Peyer's patch (tissue), 4 donors: ENCODE measurements around the gene BZW2. TPM values are rescaled to one million over a fixed set of nuclear protein-coding genes. Genes with fewer than 3 reads are reported as not detected.

Experiments used
- DNase-seq, 3 donors: peaks; one replicate each; pipeline ENCODE4 v3.0.0-alpha.2; 2017 to 2019
- H3K27ac ChIP-seq, 4 donors: fragments of 200-600 bp; sonication (generic); one replicate each; pipeline ENCODE4 v1.5.1; 2016 to 2019
- H3K27me3 ChIP-seq, 2 donors: fragments of 200-600 bp; sonication (generic); one replicate each; pipeline ENCODE4 v1.5.1; 2019
- H3K36me3 ChIP-seq, 3 donors: fragments of 200-600 bp; sonication (generic); one replicate each; pipeline ENCODE4 v1.5.1; 2016 to 2019
- H3K4me1 ChIP-seq, 4 donors: fragments of 200-600 bp; sonication (generic); one replicate each; pipeline ENCODE4 v1.5.1; 2016 to 2019
- H3K4me3 ChIP-seq, 4 donors: fragments of 200-600 bp; sonication (generic); 1 replicate in 3 of 4; 2 replicates in 1 of 4; pipeline ENCODE4 v1.5.1; 2016 to 2019; ENCODE audit warnings: mild to moderate bottlenecking in 1 of 4
- H3K9me3 ChIP-seq, 4 donors: fragments of 200-600 bp; sonication (generic); one replicate each; pipeline ENCODE4 v1.5.1; 2016 to 2019; ENCODE audit warnings: mild to moderate bottlenecking in 1 of 4
- POLR2A ChIP-seq, 2 donors: fragments of 450-650 bp; IDR thresholded peaks; one replicate each; pipeline ENCODE4 v1.5.1; 2017; ENCODE audit warnings: antibody characterized with exemption in 2 of 2, mild to moderate bottlenecking in 2 of 2, moderate library complexity in 2 of 2
- total RNA-seq, 4 donors: library from RNA; depleted of rRNA; stranded (reverse); fragments of >200 nt; gene quantifications; one replicate each; pipeline ENCODE4 v1.1.0, GENCODE V29; 2016
- TF ChIP-seq, protein P1 (sequence below), 6 experiments: fragments of 450-650 bp in 4 of 6; fragments of 200-600 bp in 2 of 6; sonication (generic) in 1 of 6; IDR thresholded peaks; one replicate each; pipeline ENCODE4 v1.5.1; 2017 to 2019; ENCODE audit warnings: antibody characterized with exemption in 6 of 6, mild to moderate bottlenecking in 3 of 6, moderate library complexity in 1 of 6

The BZW2 gene
- total RNA-seq, 4 donors from 2014 or later = 34.4 to 54.0 (median 42.9) TPM

DNA sequence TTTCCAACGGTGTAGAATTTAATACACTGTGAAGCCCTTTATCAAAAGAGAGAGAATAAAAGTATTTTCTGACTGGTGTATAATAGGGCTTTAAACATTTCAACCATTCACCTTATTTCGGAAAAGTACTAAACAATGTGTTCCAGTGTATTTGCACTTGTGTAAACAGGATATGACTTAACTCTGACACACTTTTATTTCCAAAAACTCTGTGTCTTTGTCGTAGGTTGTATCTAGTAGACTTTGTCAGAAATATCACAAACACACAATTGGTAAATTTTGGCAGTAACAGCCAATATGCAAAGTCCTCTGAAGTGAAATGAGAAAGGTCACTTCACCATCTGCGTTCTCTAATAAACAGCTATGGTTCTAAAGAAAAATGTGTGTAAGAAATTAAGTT lies 97.3 kb downstream of the BZW2 start:
- no peak for DNase-seq
- no peak overlapping the region for H3K27ac ChIP-seq
- H3K4me3 ChIP-seq = no peak overlapping the region
- no peaks in the 10 kb centered on the region for H3K36me3 ChIP-seq
- peaks cover 0 to 3% (median 0%) of the 10 kb centered on the region in 4 donors for H3K4me1 ChIP-seq
- H3K9me3 ChIP-seq = no peaks in the 10 kb centered on the region
- H3K27me3 ChIP-seq = no peaks in the 10 kb centered on the region
- TF ChIP-seq, protein P1, sequence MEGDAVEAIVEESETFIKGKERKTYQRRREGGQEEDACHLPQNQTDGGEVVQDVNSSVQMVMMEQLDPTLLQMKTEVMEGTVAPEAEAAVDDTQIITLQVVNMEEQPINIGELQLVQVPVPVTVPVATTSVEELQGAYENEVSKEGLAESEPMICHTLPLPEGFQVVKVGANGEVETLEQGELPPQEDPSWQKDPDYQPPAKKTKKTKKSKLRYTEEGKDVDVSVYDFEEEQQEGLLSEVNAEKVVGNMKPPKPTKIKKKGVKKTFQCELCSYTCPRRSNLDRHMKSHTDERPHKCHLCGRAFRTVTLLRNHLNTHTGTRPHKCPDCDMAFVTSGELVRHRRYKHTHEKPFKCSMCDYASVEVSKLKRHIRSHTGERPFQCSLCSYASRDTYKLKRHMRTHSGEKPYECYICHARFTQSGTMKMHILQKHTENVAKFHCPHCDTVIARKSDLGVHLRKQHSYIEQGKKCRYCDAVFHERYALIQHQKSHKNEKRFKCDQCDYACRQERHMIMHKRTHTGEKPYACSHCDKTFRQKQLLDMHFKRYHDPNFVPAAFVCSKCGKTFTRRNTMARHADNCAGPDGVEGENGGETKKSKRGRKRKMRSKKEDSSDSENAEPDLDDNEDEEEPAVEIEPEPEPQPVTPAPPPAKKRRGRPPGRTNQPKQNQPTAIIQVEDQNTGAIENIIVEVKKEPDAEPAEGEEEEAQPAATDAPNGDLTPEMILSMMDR (IDR thresholded peaks at IDR 0.05) = no peak
- TF ChIP-seq POLR2A (IDR thresholded peaks at IDR 0.05) = no peak

DNA sequence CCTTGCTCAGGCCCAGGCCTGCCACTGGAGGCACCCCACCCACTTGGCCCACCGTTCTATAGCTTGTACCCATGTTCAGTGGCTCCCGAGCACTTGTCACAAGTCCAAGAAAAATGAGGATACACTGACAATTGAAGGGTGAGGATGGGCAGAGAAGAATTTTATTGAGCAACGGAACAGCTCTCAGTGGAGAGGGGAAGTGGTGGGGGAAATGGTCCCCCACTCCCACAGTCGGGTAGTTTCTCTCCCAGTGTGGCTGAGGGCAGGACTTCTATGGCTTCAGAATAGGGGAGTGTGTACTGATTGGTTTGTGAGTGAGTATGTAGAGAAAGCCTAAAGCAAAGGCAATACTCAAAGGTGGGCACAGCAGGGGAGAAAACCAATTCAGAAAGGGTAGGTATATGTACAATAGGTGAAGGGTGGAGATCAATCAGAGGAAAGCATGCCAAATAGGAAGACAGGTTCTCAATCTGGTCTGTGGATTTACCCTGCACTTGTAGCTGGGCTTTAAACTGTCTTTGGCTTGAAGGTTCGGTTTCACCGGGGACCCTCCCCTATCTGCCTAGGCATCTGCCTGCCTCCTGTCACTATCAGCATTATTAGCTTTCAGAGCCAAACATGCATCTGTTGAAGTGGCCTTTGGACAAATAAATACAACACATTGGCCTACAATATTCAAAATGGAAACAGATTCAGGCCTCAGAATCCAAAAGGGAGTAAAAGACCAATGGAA lies 98.7 kb downstream of the BZW2 start:
- no peaks in the 10 kb centered on the region for H3K36me3 ChIP-seq
- no peak overlapping the region for H3K4me3 ChIP-seq
- H3K27ac ChIP-seq = no peak overlapping the region
- no peak for DNase-seq
- H3K9me3 ChIP-seq = no peaks in the 10 kb centered on the region
- H3K4me1 ChIP-seq = peaks cover 0 to 3% (median 0%) of the 10 kb centered on the region in 4 donors
- TF ChIP-seq POLR2A (IDR thresholded peaks at IDR 0.05) = no peak
- TF ChIP-seq, protein P1 (IDR thresholded peaks at IDR 0.05) = no peak
- no peaks in the 10 kb centered on the region for H3K27me3 ChIP-seq

DNA sequence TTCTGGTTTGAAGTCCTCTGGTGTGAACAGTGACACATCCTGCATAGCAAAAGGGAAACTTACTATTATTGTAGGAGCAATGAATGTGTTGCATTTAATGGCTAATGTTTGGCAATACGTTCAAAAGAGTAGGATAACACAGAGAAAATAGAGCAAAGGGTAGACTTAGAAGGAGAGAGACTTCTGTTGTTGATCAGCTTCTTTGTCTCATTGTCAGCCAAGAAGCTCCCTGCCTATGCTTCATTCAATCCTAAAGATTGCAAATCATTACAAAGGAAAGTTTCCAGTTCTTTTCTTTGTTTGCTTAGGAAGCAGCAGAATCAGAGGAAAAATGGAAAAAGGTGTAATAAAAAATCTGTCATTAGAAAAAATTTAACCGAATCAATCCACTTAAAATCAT lies 99.7 kb downstream of the BZW2 start:
- Histone ChIP-seq H3K27ac (no peak overlapping the region), H3K4me3 (no peak overlapping the region), H3K9me3 (no peaks in the 10 kb centered on the region), H3K36me3 (no peaks in the 10 kb centered on the region), H3K4me1 (peaks cover 0 to 3% (median 0%) of the 10 kb centered on the region in 4 donors), H3K27me3 (no peaks in the 10 kb centered on the region)
- TF ChIP-seq, protein P1 (IDR thresholded peaks at IDR 0.05) = no peak
- no peak for TF ChIP-seq POLR2A (IDR thresholded peaks at IDR 0.05)
- DNase-seq = no peak

DNA sequence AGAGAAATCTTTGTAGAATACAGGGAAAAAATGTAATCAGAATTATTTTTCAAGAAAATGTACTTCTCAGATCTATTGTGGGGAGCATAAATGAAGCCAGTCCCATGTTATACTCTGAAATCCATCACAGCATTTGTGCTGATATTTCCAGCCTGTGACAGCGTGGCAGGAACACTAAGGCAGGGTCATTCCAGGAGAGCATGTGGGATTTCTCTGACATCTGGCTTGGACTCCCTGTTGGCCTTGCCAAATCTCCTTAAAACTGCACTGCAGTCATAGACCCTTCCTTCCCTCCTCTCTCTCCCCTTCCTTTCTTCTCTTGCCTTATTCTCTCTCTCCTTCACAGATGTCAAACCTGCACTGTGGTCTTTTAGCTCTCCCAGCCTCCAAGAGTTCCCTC lies 101.1 kb downstream of the BZW2 start:
- DNase-seq = no peak
- H3K4me3 ChIP-seq = no peak overlapping the region

DNA sequence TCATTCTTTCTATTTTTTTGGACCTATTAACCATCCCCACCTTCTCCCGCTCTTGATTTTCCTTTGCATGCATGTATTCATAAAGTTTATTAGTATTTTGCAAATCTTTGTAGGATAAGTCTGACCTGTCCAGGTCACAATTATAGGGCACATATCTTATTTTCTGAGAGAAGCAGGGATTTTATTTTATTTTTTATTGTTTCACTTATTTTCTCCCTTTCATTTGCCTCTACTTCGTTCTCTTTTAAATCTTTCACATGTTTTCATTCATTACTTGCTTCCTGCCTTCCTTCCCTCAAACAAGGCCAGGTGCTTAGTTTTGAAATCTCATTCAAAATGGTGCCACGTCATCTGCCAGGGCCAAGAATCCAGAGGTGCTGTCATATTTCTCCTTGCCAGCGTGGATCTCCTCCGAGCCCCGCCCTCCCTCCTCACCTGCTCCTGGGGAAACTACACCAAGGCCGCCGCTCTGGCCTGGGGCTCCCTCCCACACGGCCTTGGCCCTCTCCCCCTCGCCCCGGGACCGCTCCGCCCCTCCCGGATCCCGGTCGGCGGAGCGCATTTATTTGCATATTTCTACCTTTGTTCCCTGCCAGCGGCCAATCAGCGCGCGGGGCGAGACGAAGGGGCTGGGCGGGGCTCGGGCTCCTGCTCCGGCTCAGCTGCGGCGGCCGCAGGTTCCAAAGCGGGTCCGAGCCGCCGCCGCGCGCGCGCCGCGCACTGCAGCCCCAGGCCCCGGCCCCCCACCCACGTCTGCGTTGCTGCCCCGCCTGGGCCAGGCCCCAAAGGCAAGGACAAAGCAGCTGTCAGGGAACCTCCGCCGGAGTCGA lies 107.3 kb downstream of the BZW2 start, which contains the start of gene TSPAN13:
TSS of gene TSPAN13 (plus strand) at position 654 of the 830 bp plus-strand sequence. CDS start 213 bp downstream, outside the sequence.
- peak; percentile 82 to 83 for TF ChIP-seq POLR2A (IDR thresholded peaks at IDR 0.05)
- TF ChIP-seq, protein P1 (IDR thresholded peaks at IDR 0.05) = no peak
- H3K36me3 ChIP-seq = no peaks in the 10 kb centered on the region
- peak; percentile 85 to 96 (median 94) for DNase-seq
- no peaks in the 10 kb centered on the region for H3K9me3 ChIP-seq
- peak within 1 kb of the TSS; percentile 59 to 79 (median 73) for H3K27ac ChIP-seq
- H3K4me3 ChIP-seq = peak within 1 kb of the TSS; percentile 57 to 79 (median 62)
- H3K4me1 ChIP-seq = no peaks in the 10 kb centered on the region
- H3K27me3 ChIP-seq = no peaks in the 10 kb centered on the region

More for the DNA sequence above, 101.1 kb downstream of the BZW2 start:
- Histone ChIP-seq H3K27me3 (no peaks in the 10 kb centered on the region), H3K9me3 (no peaks in the 10 kb centered on the region), H3K36me3 (no peaks in the 10 kb centered on the region), H3K27ac (no peak overlapping the region), H3K4me1 (peaks cover 0 to 3% (median 0%) of the 10 kb centered on the region in 4 donors)
- TF ChIP-seq POLR2A (IDR thresholded peaks at IDR 0.05) = no peak
- TF ChIP-seq, protein P1 (IDR thresholded peaks at IDR 0.05) = no peak
